Measurements from ENCODE around the gene CISD3.
A peak's percentile ranks its signal among the peaks of the same experiment; 100 is the strongest.

CISD3 gene

DNA sequence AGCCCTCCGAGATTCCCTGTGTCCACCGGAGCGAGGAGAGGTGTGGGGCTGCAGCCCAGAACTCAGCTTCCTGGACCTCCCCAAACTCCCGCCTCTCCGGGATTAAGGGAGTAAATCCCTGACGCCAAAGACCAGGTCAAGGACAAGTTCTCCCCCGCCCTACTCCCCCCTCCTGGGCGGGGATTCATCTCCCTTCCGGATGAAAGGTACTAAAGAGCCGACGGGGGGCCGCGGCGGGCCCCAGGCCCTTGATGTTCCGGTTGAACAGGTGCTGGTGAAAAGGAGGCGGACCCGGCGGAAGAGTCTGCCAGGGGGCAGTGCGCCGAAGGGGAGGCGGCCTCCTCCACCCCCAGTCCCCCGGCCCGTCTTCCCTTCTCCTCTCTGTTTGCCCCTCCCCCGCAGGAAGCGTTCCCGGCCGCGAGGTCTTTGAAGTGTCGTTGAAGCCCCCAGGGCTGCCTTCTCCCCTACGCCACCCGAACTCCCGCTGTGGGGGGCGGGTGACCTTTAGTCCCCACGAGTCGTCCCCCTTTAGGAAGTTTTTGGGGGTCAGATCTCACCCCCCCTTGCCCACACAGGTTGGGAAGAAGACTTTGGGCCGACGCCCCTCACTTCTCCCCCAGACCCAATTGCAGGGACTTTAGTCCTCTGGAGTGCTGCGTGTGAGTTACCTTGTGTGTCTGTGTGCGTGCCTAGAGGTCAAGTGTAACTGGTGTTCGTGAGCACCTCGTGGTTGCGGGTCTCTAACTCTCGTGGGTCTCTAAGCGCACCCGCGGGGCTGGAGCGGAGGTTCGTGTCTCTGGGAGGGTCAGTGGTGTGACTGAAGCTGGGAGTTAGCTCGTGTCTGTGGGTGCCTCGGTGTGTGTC, 26.2 kb upstream of the CISD3 start:
- TF ChIP-seq GATA2 (IDR thresholded peaks at IDR 0.05; ENCODE audit: low read depth, low read length) (no peak), GATA3 (IDR thresholded peaks at IDR 0.05; ENCODE audit: low read depth, low read length) (no peak)

DNA sequence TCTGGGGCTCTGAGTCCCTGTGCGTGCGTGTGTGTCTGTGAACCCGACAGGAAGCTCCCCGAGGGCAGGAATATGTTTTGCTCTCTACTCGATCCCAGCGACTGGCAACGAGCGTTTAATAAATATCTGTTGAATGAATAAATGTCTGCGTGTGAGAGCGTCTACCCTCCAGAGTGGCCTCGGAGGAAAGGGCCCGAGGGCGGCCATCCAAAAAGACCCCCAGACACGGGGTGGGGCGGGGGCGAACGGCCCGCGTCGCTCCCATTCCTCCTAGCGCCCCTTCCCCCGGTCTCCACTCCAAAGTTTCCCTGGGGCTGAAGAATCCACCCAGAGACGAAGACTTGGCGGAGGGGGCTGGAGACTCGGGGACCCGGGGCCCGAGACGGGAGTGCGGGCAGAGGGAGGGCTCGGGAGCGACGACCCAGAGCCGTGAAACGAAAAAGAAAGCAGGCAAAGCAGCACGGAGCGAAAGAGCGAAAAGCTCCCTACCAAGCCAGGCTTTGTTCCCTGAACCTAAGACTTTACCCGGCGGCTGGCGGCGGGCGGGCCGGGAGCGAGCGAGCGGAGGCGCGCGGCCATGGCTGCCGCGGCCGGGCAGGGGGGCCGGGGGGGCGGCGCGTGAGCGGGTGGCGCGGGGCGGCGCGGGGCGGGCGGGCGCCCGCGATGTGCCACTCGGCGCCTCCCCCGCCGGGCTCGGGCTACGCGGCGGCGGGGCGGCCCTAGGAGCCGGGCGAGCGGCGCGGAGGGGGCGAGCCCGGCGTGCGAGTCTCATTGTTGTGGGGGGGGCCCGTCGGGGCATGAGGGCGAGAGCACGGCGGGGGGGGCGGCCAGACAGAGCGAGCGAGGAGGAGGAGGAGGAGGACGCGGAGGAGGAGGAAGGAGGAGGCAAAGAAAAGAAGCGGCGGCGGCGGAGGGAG, 25.3 kb upstream of the CISD3 start, which contains the start of gene MLLT6:
Gene MLLT6, plus strand, starts transcription at position 668 of the 917 bp plus-strand sequence. CDS start 360 bp downstream, outside the sequence.
- TF ChIP-seq GATA2 (IDR thresholded peaks at IDR 0.05; ENCODE audit: low read depth, low read length) (no peak), GATA3 (IDR thresholded peaks at IDR 0.05; ENCODE audit: low read depth, low read length) (no peak)

DNA sequence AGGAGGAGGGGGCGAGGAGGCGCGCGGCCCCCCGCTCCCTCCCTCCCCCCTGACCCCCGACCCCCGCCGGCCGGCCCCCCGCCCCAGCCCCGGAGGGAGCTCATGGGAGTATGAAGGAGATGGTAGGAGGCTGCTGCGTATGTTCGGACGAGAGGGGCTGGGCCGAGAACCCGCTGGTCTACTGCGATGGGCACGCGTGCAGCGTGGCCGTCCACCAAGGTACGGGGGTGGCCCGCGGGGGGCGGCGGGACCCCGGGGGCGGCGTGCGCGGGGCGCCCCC, 24.7 kb upstream of the CISD3 start:
- TF ChIP-seq GATA3 (IDR thresholded peaks at IDR 0.05; ENCODE audit: low read depth, low read length) = no peak
- TF ChIP-seq GATA2 (IDR thresholded peaks at IDR 0.05; ENCODE audit: low read depth, low read length) = no peak

DNA sequence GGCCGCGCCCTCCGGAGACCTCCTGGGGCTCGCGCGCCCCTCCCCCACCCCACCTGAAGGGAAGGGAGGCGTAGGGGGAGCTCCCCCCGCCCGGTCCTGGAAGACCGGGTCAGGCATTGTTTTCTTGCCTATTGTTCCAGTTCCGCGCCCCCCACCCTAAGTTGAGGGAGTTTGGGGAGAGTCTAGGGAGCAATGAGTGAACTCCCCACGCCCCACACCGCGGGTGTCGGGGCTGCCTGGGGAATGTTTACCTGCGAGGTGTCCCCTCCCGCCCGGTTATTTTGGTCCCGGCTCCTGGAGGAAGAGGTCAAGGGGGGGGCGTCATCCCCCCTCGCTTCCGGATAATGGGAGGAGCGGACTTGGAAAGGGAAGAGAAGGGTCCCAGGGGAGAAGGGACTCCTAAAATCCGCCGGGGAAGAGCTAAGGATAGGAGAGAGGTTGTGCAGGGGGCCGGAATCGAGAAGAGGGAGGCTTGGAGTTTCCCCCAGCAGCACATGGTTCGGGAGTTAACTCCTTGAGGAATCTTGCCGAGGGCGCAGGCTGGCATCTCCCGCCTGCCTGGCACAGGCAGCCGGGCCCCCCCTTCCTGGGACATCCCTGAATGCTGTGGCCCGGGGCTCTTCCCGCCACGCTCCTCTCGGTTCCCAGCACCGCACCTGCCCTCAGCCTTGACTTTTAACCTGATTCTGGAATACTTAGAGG, 24.2 kb upstream of the CISD3 start:
- TF ChIP-seq GATA2 (IDR thresholded peaks at IDR 0.05; ENCODE audit: low read depth, low read length) (0 out of 2 replicates have a peak, but pooled peaks have one; percentile 12), GATA3 (IDR thresholded peaks at IDR 0.05; ENCODE audit: low read depth, low read length) (no peak)

DNA sequence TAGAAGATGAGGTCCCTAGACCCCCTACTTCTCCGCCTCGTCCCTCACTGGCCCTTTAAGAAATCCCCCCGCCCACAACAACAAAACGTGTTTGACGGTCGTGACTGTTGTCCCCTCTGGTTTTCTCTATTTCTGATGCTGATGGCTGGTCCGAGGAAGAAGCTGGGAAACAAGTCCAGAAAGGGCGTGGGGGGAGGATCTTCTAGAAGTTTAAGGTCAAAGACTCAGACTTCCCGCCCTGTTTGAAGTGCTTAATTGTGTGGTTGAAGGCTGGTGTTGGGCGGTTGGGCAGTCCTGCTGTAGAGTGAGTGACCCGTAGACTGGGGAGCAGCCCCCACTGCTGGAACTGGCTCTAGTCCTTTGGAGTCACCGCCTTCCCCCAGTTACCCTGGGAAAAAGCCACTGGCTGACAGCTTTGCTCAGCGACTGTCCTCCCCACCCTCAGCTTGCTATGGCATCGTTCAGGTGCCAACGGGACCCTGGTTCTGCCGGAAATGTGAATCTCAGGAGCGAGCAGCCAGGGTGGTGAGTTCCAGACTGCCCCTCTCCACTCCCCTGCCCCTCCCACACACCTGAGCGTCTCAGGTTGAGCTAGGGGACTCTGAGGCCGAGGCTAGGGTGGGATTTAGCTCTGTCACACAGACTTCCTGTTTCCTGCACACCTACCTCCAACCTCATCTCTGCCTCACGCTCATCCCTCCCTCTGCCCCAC, 23.5 kb upstream of the CISD3 start:
- TF ChIP-seq GATA3 (IDR thresholded peaks at IDR 0.05; ENCODE audit: low read depth, low read length) (no peak), GATA2 (IDR thresholded peaks at IDR 0.05; ENCODE audit: low read depth, low read length) (no peak)

DNA sequence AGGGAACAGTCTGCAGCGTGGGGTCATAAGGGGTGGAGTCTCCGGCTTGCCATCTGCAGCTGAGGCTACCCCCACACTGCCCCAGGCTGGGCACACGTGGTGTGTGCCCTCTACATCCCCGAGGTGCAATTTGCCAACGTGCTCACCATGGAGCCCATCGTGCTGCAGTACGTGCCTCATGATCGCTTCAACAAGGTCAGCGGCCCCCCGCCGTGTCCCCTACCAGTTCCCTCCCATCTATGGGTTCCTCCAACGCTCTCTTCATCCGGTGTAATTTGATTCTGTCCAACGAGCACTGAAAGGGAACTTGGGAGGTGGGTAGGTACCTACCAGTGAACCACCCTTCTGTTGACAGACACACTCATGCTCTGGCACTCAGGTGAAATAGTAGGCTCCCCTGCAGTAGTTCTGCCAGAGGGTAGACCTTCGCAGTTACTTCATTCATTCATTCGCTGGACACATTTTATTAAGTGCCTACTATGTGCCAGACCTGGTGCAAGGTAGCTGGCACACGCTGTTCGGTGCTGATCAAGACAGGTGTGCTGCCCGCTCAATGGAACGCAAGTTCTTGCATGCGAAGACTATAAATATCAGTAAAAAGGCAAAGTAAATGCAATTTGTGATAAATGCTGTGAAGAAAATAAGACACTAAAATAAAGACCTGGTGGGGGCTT, 22.3 kb upstream of the CISD3 start:
- TF ChIP-seq GATA2 (IDR thresholded peaks at IDR 0.05; ENCODE audit: low read depth, low read length) = no peak
- TF ChIP-seq GATA3 (IDR thresholded peaks at IDR 0.05; ENCODE audit: low read depth, low read length) = no peak

DNA sequence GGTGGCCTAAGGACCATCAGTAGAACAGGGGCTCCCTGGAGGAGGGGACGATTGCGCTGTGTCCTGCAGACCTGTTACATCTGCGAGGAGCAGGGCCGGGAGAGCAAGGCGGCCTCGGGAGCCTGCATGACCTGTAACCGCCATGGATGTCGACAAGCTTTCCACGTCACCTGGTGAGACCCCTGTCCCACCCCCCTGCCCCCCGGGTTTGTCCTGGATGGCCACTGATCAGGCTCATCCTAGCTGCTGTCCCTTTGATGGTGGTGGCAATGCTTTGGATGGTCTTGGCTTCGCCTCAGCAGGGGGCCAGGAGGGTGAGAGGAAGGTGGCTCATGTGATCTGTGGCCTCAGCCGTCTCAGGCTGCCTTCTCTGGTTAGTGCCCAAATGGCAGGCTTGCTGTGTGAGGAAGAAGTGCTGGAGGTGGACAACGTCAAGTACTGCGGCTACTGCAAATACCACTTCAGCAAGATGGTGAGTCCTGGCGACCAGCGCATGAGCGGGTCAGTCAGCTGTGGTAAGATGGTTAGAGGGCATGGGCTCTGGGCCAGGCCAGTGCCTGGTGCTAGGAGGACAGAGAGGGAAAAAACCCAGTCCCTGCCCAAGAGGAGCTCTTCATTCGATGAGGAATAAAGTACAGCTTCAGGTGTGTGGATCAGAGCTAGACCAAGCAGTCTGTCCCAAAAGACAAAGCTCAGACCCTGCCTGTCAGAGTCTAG, 20.9 kb upstream of the CISD3 start:
- no peak for TF ChIP-seq GATA2 (IDR thresholded peaks at IDR 0.05; ENCODE audit: low read depth, low read length)

DNA sequence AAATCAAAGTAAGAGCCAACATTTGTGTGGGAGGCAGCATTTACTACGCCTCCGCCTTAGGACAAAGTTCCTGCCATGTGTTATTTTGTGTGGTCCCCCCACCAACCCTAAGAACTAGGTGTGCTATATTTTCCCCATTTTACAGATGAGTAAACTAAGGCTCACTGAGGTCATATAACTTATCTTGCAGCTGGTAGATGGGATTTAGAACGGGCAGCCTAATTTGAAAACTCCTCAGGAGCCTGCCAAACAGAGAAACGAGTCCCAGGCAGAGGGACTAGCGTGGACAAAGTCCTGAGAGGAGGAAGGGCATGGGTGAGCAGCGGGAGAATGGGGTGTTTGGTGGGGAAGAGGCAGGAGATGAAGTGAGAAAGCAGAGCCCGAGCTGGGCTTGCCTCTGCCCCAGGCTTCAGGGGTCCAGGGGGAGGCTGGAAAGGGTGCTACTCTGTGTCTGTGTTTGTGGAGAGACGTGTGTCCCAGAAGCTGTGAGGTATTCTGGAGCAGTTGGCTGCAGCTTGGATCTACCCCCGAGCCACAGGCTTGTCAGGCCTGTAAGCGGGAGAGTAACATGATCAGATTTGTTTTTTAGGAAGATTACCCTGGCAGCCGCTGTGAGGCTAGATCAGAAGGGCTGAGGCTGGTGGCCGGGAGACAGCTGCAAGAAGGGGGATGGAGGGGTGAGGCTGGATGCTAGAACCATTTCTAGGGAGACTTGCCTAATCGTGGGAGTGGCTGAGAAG, 20.1 kb upstream of the CISD3 start:
- TF ChIP-seq GATA3 (IDR thresholded peaks at IDR 0.05; ENCODE audit: low read depth, low read length) (no peak), GATA2 (IDR thresholded peaks at IDR 0.05; ENCODE audit: low read depth, low read length) (no peak)

DNA sequence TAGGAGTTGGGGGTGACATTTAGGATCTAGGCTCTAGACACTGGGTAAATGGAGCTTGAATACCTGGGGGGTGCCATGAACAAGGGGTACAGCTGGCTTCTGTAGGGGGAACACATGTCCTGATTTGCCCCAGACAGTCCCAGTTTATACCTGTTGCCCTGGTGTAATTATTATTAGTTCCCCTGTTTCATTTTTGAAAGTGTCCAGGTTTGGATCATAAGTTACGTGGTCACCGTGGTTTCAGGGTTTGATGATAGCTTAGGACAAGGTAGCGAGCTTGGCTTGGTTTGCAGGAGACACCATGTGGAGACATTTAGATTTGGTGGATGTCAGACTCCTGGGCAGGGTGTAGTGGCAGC, 19.6 kb upstream of the CISD3 start:
- no peak for TF ChIP-seq GATA2 (IDR thresholded peaks at IDR 0.05; ENCODE audit: low read depth, low read length)
- no peak for TF ChIP-seq GATA3 (IDR thresholded peaks at IDR 0.05; ENCODE audit: low read depth, low read length)

DNA sequence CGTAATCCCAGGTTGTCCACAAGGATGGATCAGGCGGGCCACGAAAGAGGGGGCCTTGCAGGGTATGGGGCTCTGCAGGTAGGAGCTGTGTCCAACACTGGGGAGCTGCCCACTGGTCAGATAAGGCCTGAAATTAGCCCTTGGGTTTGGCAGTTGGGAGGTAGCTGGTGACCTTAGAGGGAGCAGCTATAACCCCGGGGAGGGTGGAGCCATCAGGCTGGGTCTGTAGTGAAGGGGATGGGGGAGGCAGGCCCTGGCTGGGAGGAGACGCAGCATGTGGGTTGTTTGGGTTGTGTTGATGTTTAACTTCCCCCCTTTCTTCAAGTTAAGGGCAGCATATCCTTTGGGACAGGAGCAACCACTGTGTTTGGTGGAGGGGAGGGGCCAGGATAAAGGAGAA, 19.2 kb upstream of the CISD3 start:
- TF ChIP-seq GATA3 (IDR thresholded peaks at IDR 0.05; ENCODE audit: low read depth, low read length) (no peak), GATA2 (IDR thresholded peaks at IDR 0.05; ENCODE audit: low read depth, low read length) (no peak)

DNA sequence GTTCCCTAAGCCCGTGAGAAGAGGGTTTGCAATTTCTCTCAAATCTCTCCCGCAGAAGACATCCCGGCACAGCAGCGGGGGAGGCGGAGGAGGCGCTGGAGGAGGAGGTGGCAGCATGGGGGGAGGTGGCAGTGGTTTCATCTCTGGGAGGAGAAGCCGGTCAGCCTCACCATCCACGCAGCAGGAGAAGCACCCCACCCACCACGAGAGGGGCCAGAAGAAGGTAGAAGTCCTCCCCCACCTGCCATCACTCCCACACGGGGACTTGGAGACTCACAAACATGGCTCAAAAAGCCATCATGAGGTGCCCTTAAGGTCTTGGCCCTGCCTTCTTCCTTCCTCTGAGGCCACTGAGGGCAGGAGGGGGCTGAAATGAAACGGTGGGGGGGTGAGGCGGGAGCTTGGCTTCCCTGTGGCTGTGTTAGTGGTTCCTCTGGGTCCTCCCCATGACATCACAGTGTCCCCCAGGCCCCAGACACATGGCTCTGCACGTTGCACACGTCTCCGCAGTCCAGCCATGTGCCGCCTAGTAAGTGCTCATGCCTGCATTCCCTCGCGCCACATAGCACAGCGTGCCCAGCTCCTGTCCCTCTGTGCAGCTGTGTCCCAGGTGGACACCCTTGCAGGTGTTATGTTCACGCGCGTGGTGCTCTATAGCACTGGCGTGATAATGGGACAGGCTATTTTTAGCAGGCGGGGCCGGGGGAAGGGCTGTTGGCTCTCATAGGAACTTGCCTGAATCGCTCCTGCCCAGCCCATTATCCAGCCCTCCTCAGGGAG, 18.2 kb upstream of the CISD3 start:
- TF ChIP-seq GATA2 (IDR thresholded peaks at IDR 0.05; ENCODE audit: low read depth, low read length) (no peak), GATA3 (IDR thresholded peaks at IDR 0.05; ENCODE audit: low read depth, low read length) (no peak)
